ENCODE data around the gene ARL15. TPM values are rescaled to one million over a fixed set of nuclear protein-coding genes. Genes with fewer than 3 reads are reported as not detected.
A peak's percentile ranks its signal among the peaks of the same experiment; 100 is the strongest.

ARL15 gene
- total and polyA plus RNA-seq, 9 of the 15 experiments (the other 6 are each of a cell fraction or from before 2014, with no cell fraction given): 18.5 to 80.4 (median 57.0) TPM

DNA sequence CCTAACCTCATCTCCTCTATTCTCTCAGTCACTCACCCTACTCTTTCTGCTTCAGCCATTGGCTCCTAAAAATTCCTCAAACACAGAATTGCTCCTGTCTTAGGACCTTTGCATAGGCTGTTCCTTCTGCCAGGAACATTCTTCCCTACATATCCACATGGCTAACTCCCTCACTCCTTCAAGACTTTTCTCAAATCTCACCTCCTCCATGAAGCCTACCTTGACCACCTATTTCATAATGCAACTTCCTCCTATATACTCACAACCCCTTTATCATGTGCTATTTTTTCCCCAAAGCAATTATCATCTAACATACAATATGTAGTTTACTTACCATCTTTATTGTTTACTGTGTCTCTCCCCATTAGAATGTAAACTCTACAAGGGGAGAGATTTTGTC, 45.8 kb downstream of the ARL15 start:
- no TSS peak for BruUV-seq (replicated peaks)
- Histone ChIP-seq H3K36me3 (ENCODE audit: control insufficient read depth, insufficient read depth, low read length) (peaks cover 5% of the 10 kb centered on the region; the same call in 1 of the 3 replicates), H3K9me3 (replicated peaks; ENCODE audit: control insufficient read depth, insufficient read depth, low read depth, low read length) (no peaks in the 10 kb centered on the region), H3K9ac (ENCODE audit: insufficient read depth in 1 of 2, low read depth in 2 of 2, low read length in 2 of 2) (no peak overlapping the region), H3K9me1 (ENCODE audit: control insufficient read depth, insufficient read depth, low read length) (no peaks in the 10 kb centered on the region), H3K4me1 (replicated peaks in 1 of 2; ENCODE audit: control insufficient read depth in 2 of 2, insufficient read depth in 2 of 2, low read length in 2 of 2) (peaks cover 3 to 45% of the 10 kb centered on the region in 2 experiments; a peak in 4 of 5 replicates), H3K79me2 (ENCODE audit: control insufficient read depth, insufficient read depth, low read length) (peaks cover 82% of the 10 kb centered on the region), H3K27me3 (ENCODE audit: control insufficient read depth in 2 of 2, insufficient read depth in 2 of 2, low read length in 2 of 2) (no peaks in the 10 kb centered on the region), H2AFZ (ENCODE audit: low read depth, low read length) (no peak overlapping the region), H3K4me2 (ENCODE audit: insufficient read depth, low read length) (no peak overlapping the region), H3K27ac (ENCODE audit: extremely low read depth, low read depth, low read length) (peak overlapping the region; percentile 28; the same call in 1 of the 3 replicates), H4K20me1 (replicated peaks; ENCODE audit: control insufficient read depth, insufficient read depth, low read length) (no peaks in the 10 kb centered on the region), H3K4me3 (no peak overlapping the region)
- CTCF ChIA-PET (ENCODE audit: low intra/inter-chr PET ratio): no interaction called here
- ATAC-seq (no peak), DNase-seq (ENCODE audit: extremely low read depth in 1 of 4, low spot score in 3 of 4) (no peak), FAIRE-seq (no peak)
- TF ChIP-seq HNRNPUL1 (IDR thresholded peaks at IDR 0.05; ENCODE audit: low read length) (no peak), SMARCA5 (IDR thresholded peaks at IDR 0.05) (peak; percentile 91; the same call in 1 of the 2 replicates), NFE2L1 (tag; IDR thresholded peaks at IDR 0.05; ENCODE audit: borderline replicate concordance, low read depth) (no peak), ZFP36 (IDR thresholded peaks at IDR 0.05; ENCODE audit: low read depth, low read length, partially characterized antibody) (peak; percentile 94), ZNF175 (CRISPR knock-in tag; IDR thresholded peaks at IDR 0.05; ENCODE audit: low read depth) (no peak), KDM1A (IDR thresholded peaks at IDR 0.05) (peak; percentile 16 to 45; a peak in 1 of 4 replicates), BCOR (IDR thresholded peaks at IDR 0.05) (peak; percentile 89), NFE2 (IDR thresholded peaks at IDR 0.05; ENCODE audit: low read depth) (no peak), COPS2 (conservative IDR thresholded peaks at IDR 0.05) (no peak), ZNF507 (tag; conservative IDR thresholded peaks at IDR 0.05) (no peak), ZNF766 (CRISPR knock-in tag; conservative IDR thresholded peaks at IDR 0.05) (no peak), SRSF3 (IDR thresholded peaks at IDR 0.05; ENCODE audit: insufficient read depth, low read length) (no peak), RBM25 (IDR thresholded peaks at IDR 0.05; ENCODE audit: low read depth, low read length, severe bottlenecking) (peak; percentile 74), CBX2 (IDR thresholded peaks at IDR 0.05; ENCODE audit: insufficient read depth, low read length, poor library complexity, severe bottlenecking) (no peak), ZNF398 (CRISPR knock-in tag; IDR thresholded peaks at IDR 0.05) (no peak), ZNF134 (CRISPR knock-in tag; conservative IDR thresholded peaks at IDR 0.05) (no peak), CCAR2 (IDR thresholded peaks at IDR 0.05; ENCODE audit: low read depth, low read length) (no peak), ZNF436 (CRISPR knock-in tag; IDR thresholded peaks at IDR 0.05) (peak; percentile 77; the same call in 1 of the 2 replicates), ZBTB1 (CRISPR knock-in tag; IDR thresholded peaks at IDR 0.05; ENCODE audit: borderline replicate concordance, low read depth) (no peak), SNIP1 (IDR thresholded peaks at IDR 0.05; ENCODE audit: low read depth) (no peak)
- TF ChIP-seq, protein P1, sequence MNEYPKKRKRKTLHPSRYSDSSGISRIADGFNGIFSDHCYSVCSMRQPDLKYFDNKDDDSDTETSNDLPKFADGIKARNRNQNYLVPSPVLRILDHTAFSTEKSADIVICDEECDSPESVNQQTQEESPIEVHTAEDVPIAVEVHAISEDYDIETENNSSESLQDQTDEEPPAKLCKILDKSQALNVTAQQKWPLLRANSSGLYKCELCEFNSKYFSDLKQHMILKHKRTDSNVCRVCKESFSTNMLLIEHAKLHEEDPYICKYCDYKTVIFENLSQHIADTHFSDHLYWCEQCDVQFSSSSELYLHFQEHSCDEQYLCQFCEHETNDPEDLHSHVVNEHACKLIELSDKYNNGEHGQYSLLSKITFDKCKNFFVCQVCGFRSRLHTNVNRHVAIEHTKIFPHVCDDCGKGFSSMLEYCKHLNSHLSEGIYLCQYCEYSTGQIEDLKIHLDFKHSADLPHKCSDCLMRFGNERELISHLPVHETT (CRISPR knock-in tag; conservative IDR thresholded peaks at IDR 0.05 in 1 of 2, IDR thresholded peaks at IDR 0.05 in 1 of 2): no peak
- POLR2A ChIA-PET: no interaction called here
- intact Hi-C loops (cut with micrococcal nuclease): no loop called here
- in situ Hi-C loops (cut with MboI): no loop called here

All from K562 (cell line).